Measurements from ENCODE around the gene ALKBH8. TPM values are rescaled to one million over a fixed set of nuclear protein-coding genes. Genes with fewer than 3 reads are reported as not detected.

ALKBH8 gene
- total and polyA plus RNA-seq, 2 of the 8 experiments (the other 6 are each of a cell fraction or from before 2014, with no cell fraction given), result 3.6 to 11.9 TPM

- H2BK15ac ChIP-seq (ENCODE audit: low read length), result no peak overlapping the region
- no peaks in the 10 kb centered on the region for H4K20me1 ChIP-seq (replicated peaks in 1 of 2; ENCODE audit: control insufficient read depth in 1 of 2, insufficient read depth in 2 of 2, low read length in 2 of 2)
- H2BK5ac ChIP-seq (ENCODE audit: low read depth, low read length), result no peak overlapping the region
- no peak overlapping the region for H3K4me3 ChIP-seq (ENCODE audit: extremely low read depth in 1 of 4, insufficient read depth in 2 of 4, low read depth in 3 of 4, low read length in 4 of 4)
- no peak overlapping the region for H3K56ac ChIP-seq (replicated peaks; ENCODE audit: insufficient read length, low read depth, low read length)
- peaks cover 0 to 2% (median under 1%) of the 10 kb centered on the region in 4 experiments; a peak in 2 of 7 replicates for H3K27me3 ChIP-seq (replicated peaks in 1 of 4; ENCODE audit: control insufficient read depth in 3 of 4, extremely low read depth in 1 of 4, insufficient read depth in 3 of 4, low read length in 3 of 4)
- no peak overlapping the region for H2BK12ac ChIP-seq (ENCODE audit: low read depth, low read length)
- H3K18ac ChIP-seq (ENCODE audit: extremely low read depth, low read length), result no peak overlapping the region
- CTCF ChIA-PET (ENCODE audit: partially characterized antibody), result interaction anchor here (0.8 to 6.8 kb wide), 21 partner anchors 9 to 135 kb away, joined by 3 to 57 read pairs (median 3); no protein-coding TSS in a partner anchor
- WGBS, 2 experiments (ENCODE audit: extremely low coverage in 1 of 2, insufficient coverage in 1 of 2, insufficient read length in 1 of 2, insufficient replicate concordance in 2 of 2, low coverage in 1 of 2, low lambda C conversion rate in 2 of 2, missing lambda C conversion rate in 1 of 2), result 74% methylated on average over 9 of the region's 9 CpGs; no CpG with 5 or more reads in 1 of the 2 experiments
- no peak overlapping the region for H3K23ac ChIP-seq (ENCODE audit: insufficient read length)
- no peaks in the 10 kb centered on the region for H3K36me3 ChIP-seq (ENCODE audit: control insufficient read depth in 2 of 4, insufficient read depth in 4 of 4, low read length in 3 of 4)
- H4K8ac ChIP-seq (ENCODE audit: extremely low read depth, insufficient read depth, low read length), result no peak overlapping the region
- H4K5ac ChIP-seq (ENCODE audit: insufficient read length, low read depth, low read length), result no peak overlapping the region
- H3K27ac ChIP-seq (ENCODE audit: low read depth, low read length), result no peak overlapping the region
- H3K79me1 ChIP-seq (ENCODE audit: low read depth, low read length), result no peaks in the 10 kb centered on the region
- no peak overlapping the region for H3K9ac ChIP-seq (replicated peaks in 1 of 4; ENCODE audit: extremely low read depth in 1 of 4, low read depth in 3 of 4, low read length in 3 of 4)
- POLR2A ChIA-PET (ENCODE audit: partially characterized antibody), result no interaction called here
- no peak overlapping the region for H3K14ac ChIP-seq (ENCODE audit: insufficient read length)
- no peak overlapping the region for H2AFZ ChIP-seq (ENCODE audit: low read length)
- DNase-seq (ENCODE audit: low read depth in 1 of 2, low spot score in 2 of 2) (no peak), FAIRE-seq (no peak)
- no peak overlapping the region for H3K4me2 ChIP-seq (ENCODE audit: insufficient read depth in 1 of 2, low read depth in 2 of 2, low read length in 2 of 2)
- no peak overlapping the region for H2BK20ac ChIP-seq (ENCODE audit: low read length)
- no peaks in the 10 kb centered on the region for H3K9me3 ChIP-seq (ENCODE audit: insufficient read depth in 2 of 2, low read depth in 1 of 2, low read length in 1 of 2)
- peaks cover 0 to 3% (median 0%) of the 10 kb centered on the region in 4 experiments; a peak in 2 of 7 replicates for H3K4me1 ChIP-seq (replicated peaks in 1 of 4; ENCODE audit: control insufficient read depth in 3 of 4, insufficient read depth in 4 of 4, low read length in 3 of 4)
- H2BK120ac ChIP-seq (replicated peaks; ENCODE audit: low read depth, low read length), result no peak overlapping the region
- H3K4ac ChIP-seq (replicated peaks; ENCODE audit: insufficient read length, low read depth, low read length), result no peak overlapping the region
- no peaks in the 10 kb centered on the region for H3K23me2 ChIP-seq (ENCODE audit: low read depth, low read length)
- H2AK5ac ChIP-seq (ENCODE audit: low read depth, low read length), result no peak overlapping the region
- H3K79me2 ChIP-seq (ENCODE audit: control insufficient read depth in 1 of 2, insufficient read depth in 2 of 2, low read length in 2 of 2), result no peaks in the 10 kb centered on the region
- H4K91ac ChIP-seq (replicated peaks; ENCODE audit: insufficient read length, low read length), result no peak overlapping the region
- TF ChIP-seq RAD21 (IDR thresholded peaks at IDR 0.05 in 1 of 2, conservative IDR thresholded peaks at IDR 0.05 in 1 of 2; ENCODE audit: low read depth in 2 of 2, low read length in 2 of 2), result peak; percentile 23 to 43; a peak in 2 of 4 replicates
- no peak for TF ChIP-seq KDM1A (IDR thresholded peaks at IDR 0.05; ENCODE audit: borderline replicate concordance, low read length)
- TF ChIP-seq CBX8 (IDR thresholded peaks at IDR 0.05; ENCODE audit: borderline replicate concordance, low read depth, low read length), result no peak
- TF ChIP-seq CTBP2 (IDR thresholded peaks at IDR 0.05; ENCODE audit: borderline replicate concordance, insufficient read depth, insufficient read length, low read length), result no peak
- TF ChIP-seq FOSL1 (IDR thresholded peaks at IDR 0.05; ENCODE audit: insufficient read depth, low read depth, low read length), result no peak
- no peak for TF ChIP-seq KDM5A (IDR thresholded peaks at IDR 0.05; ENCODE audit: low read length)
- TF ChIP-seq KDM4A (IDR thresholded peaks at IDR 0.05; ENCODE audit: low read depth, low read length, severe bottlenecking), result no peak
- no peak for TF ChIP-seq MAX (IDR thresholded peaks at IDR 0.05)
- no peak for TF ChIP-seq ZNF274 (IDR thresholded peaks at IDR 0.05; ENCODE audit: borderline replicate concordance, extremely low read depth, low read length)
- no peak for TF ChIP-seq NANOG (IDR thresholded peaks at IDR 0.05; ENCODE audit: insufficient read depth, low read depth, low read length, poor library complexity, severe bottlenecking)
- no peak for TF ChIP-seq CREB1 (IDR thresholded peaks at IDR 0.05)
Measured at GRCh38 chr11:107605061-107606006, 39.8 kb upstream of the ALKBH8 start.
